Skeletal muscle cell (primary cell): ENCODE data around the gene PAX5.
"Not testable (repeated sequence)": the region's sequence is repeated elsewhere in the genome, so short reads cannot be mapped to it uniquely, and the experiment has no call there.

ENCODE experiments used
- DNase-seq: peaks from one replicate; pipeline ENCODE4 v3.0.0-alpha.2; 2010; ENCODE audit warnings: low read depth
- H3K4me3 ChIP-seq: 2 replicates; pipeline ENCODE4 v1.5.1; 2011; ENCODE audit warnings: low read depth, mild to moderate bottlenecking, control low read depth, low read length, moderate library complexity

PAX5 gene

GRCh38 chr9:37033682-37034304, at the start of gene PAX5:
PAX5 (minus strand) TSS chr9:37034268; CDS start chr9:37034031, 237 bp downstream.
- no peak for DNase-seq
- H3K4me3 ChIP-seq = peak within 1 kb of the TSS; percentile 15

DNA sequence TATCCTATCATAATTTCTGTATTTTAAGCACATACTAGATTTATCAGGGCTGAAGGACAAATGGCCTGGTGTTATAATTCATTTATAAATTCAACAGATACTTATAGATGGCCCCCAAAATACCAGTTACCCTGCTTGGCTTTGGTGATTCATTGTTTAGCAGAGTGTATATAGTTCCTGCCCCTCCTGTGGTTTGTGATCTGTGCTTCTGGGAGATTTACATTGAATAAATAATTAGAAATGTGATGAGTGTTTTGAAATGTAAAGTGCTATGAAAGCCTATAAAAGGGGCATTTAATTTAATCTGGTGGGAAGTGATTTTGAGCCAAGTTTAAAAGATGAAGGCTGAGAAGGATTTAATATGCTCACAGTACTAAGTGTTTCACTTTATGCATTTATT, 49.6 kb upstream of the PAX5 start:
- DNase-seq = no peak
- H3K4me3 ChIP-seq = no peak overlapping the region

DNA sequence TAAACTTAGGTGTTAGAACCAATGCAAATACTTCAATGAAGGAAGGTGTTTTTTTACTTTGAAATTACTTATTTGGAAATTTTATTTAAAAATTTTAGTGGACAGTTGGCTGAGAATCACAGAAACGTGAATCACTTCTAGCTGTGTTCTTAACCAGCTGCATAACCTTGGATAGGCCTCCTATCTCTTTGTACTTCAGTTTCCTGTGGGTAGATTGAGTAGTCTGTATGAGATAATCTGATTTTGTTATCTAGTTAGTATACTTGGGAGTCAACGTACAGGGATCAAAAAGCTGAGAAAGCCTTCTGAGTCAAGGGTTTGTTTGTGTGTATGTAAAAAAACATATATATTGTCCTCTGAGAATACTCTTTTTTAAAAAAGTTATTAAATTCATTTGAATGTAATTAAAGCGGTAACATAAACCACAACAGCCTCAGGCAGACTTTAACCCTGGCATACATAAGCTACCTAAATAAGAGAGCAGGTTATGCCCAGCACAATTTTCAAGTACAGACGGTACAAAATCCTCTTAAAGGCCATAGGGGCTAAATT, 48.2 kb upstream of the PAX5 start:
- DNase-seq = no peak

DNA sequence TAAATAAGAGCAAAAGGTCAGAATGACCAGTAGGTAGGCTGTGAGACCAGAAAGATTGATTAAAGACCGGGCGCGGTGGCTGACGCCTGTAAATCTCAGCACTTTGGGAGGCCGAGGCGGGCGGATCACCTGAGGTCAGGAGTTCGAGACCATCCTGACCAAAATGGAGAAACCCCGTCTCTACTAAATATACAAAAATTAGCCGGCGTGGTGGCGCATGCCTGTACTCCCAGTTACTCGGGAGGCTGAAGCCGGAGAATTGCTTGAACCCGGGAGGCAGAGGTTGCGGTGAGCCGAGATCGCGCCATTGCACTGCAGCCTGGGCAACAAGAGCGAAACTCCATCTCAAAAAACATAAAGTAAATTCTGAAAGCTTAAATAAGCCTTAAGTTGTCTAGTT, 47.4 kb upstream of the PAX5 start:
- H3K4me3 ChIP-seq, DNase-seq: not testable (repeated sequence)

More for the DNA sequence above, 48.2 kb upstream of the PAX5 start:
- no peak overlapping the region for H3K4me3 ChIP-seq

DNA sequence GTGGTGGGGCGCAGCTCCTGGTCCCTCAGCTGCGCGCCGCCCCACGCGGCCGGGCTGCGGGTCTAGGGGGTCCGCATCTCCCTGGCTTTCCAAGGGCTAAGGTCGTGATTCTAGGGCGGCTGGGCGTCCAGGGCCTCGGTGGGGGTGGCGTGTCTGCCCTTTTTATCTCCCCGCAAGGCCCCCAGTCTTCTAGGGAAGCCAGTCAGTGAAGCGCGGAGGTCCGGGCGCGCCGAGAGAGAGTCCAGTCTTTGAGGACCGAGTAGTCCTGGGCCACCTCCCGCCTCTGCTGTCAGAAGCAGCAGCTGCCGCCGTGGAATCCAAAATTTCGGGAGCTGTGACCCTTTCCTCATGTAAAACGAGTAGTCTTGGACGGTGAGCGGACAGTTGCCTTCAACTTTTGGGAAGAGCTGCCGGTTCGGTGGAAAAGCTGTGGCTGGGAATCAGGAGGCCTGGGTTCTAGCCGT, 46.1 kb upstream of the PAX5 start:
- not testable (repeated sequence) for DNase-seq
- H3K4me3 ChIP-seq = peak overlapping the region; percentile 97

DNA sequence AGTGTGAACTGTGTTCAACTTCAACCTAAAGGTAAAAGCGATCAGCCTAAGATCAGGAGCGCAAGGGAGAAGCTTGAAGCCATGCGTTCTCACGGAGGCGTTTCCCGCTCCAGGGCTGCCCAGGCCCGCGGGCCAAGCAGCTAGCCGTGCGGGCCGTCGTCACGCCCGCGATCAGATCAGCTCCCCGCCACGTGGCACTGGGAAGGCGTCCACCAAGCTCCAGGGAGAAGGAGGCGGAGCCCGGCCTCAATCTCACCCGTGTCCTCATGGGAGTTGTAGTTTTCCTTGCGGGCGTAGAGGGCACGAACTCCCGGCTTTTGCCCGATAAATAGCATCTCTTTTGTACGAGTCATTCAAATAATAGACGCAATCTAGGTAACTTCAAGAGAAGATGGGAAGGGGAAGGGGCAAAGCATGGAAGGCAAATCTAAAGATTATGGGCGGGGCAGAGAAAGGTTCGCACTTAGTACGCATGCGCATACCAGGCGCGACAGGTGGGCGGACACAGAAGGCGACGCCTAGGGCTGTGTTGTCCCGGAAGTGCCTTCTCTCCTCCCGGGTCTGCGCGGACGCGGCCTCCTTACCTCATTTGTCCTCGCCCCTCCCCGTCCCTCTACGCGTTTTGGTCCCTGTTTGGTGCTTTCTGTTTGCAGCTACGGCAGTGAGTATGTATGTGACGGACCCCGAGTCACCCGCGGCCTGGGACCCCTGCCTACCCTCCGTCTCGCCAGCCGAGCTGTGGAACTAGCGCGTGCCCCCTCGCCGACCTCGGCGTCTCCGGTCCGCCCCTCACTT, 45.5 kb upstream of the PAX5 start:
- H3K4me3 ChIP-seq = peak overlapping the region; percentile 97
- peak; percentile 74 for DNase-seq

GRCh38 chr9:37074790-37075189, 40.7 kb upstream of the PAX5 start:
- not testable (repeated sequence) for DNase-seq, H3K4me3 ChIP-seq

- DNase-seq = no peak
- H3K4me3 ChIP-seq = no peak overlapping the region
Measured at GRCh38 chr9:37066139-37066725, 32.2 kb upstream of the PAX5 start.

DNA sequence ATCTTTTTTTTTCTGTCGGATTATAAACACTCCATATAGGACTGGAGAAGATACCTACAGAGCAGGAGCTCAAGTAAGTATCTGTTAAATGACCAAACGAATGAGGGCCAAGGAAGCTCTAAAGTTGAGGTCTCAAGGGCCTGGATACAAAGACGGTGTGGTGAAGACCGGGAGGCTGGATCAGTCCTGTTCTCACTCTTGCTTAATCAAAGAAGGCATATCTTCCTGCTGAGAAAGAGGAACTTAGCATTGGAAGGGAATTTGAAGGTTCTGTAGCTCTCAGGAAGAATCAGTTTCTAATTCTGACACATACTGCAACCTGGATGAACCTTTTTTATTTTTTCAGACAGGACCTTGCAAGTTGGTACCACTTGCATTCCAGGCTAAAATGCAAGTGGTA, 28.3 kb upstream of the PAX5 start:
- H3K4me3 ChIP-seq = no peak overlapping the region

GRCh38 chr9:37061768-37062167, 27.7 kb upstream of the PAX5 start:
- H3K4me3 ChIP-seq = no peak overlapping the region
- DNase-seq = peak; percentile 8

More for the DNA sequence above, 28.3 kb upstream of the PAX5 start:
- no peak for DNase-seq

- DNase-seq = no peak
Measured at GRCh38 chr9:37060833-37061232, 26.8 kb upstream of the PAX5 start.

DNA sequence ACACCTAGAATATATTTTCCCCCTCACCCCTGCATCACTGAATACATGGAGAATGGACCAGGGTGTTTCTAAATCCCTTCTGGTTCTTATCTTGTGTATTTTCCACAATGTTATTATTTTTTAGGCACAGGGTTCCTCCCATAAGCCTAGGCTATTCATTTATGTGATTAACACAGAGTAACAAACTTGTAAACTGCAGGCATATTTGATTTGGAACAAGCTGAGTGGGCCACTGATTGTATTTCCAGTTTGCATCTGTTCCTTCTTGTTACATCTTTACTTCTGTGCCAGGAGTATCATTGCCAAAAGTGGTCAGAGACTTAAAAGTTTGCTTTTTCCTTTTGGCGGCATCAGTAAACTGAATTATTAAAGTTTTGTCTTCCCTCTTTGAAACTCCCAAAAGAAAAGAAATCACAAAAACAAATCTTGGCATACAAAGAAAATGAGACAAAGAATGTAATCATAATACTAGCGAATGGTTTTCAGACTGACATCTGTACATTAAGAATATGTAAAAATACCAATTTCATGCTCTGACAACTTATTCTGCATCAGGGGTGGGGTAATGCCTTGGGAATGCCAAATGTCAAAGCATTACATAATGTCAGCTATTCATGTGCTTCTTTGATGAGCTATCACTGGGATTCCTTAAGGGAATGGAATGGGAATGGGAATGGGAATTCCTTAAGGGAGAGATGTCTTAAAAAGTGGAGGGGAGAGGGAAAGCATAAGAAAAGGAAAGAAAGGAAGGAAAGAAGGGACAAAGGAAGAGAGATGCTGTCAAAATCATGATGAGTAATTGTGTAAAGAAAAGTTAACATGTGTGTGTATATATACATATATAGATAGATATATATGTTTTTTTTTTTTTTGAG, 22.2 kb upstream of the PAX5 start:
- DNase-seq = no peak
- H3K4me3 ChIP-seq = no peak overlapping the region

More at GRCh38 chr9:37060833-37061232, 26.8 kb upstream of the PAX5 start:
- no peak overlapping the region for H3K4me3 ChIP-seq

DNA sequence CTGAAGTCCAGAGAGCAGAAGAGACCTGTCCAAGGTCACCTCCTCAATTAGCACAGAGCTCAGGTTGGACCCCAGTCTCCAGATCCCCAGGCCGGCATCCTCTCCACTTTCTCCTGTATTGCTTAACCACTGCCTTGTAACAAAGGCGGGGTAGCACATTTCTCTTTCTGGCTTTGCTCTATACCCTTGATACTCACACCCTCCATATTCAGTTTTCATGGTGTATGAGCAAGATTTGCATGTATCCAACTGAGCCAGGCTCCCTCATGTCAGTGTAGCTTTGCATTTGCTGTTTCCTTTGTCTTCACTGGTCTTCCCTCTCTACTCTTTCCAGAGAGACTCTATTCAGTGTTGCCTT, 20.3 kb upstream of the PAX5 start:
- DNase-seq, H3K4me3 ChIP-seq: not testable (repeated sequence)

DNA sequence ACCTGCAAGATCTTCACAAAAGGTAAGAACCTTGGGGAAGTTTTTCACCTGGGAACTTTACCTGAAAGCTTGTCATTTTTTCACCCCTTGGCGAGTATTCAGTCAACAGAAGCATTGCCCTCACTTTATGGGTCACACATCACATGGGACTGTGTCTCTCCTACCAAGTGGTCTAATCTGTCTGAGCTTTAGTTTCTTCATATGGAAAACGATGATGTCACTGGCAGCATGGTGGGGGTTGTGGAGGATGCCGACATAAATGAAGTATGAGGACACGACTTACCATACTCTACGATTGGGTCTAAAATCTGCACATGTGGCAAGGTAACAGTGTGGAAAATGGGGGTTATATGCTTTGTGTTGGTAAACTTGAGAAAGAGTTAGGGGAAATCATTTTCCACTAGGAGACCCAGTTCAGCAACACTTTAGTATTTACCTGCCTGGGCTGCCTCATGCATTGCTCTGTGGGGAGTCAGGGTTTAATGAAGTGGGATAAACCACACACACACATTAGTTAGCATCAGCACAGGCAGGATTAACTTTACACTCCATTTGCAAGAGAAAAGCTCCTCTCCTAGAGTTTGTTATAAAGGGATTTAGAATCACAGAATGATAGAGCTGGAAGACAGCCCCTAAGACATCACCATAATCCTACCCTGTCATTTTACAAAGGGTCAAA, 19.8 kb upstream of the PAX5 start:
- no peak overlapping the region for H3K4me3 ChIP-seq
- DNase-seq = no peak

GRCh38 chr9:37046683-37047082, 12.6 kb upstream of the PAX5 start:
- no peak for DNase-seq
- H3K4me3 ChIP-seq = no peak overlapping the region

GRCh38 chr9:37042421-37042820, 8.4 kb upstream of the PAX5 start:
- no peak for DNase-seq
- H3K4me3 ChIP-seq = no peak overlapping the region

- DNase-seq = no peak
- no peak overlapping the region for H3K4me3 ChIP-seq
Measured at GRCh38 chr9:37040508-37041127, 6.5 kb upstream of the PAX5 start.

- H3K4me3 ChIP-seq = no peak overlapping the region
- DNase-seq = no peak
Measured at GRCh38 chr9:37038943-37039464, 4.9 kb upstream of the PAX5 start.
